IMR-90 (cell line): Measurements from ENCODE around the gene PPM1L.

Source experiments
- CTCF ChIP-seq: conservative IDR thresholded peaks from 2 replicates; pipeline ENCODE4 v1.5.1; 2012; ENCODE audit warnings: mild to moderate bottlenecking, low read depth, low read length, improper control_type of control experiment
- POLR2A ChIP-seq: IDR thresholded peaks from 2 replicates; pipeline ENCODE4 v1.6.1; 2012; ENCODE audit warnings: mild to moderate bottlenecking, low read depth, low read length

GRCh38 chr3:160968761-160969160 is 212.7 kb downstream of the PPM1L start:
- TF ChIP-seq CTCF (no peak), POLR2A (no peak)
